NB4 (cell line): Measurements from ENCODE around the gene DIP2C.

ENCODE experiments used
- POLR2A ChIP-seq: IDR thresholded peaks from 2 replicates; pipeline ENCODE4 v1.6.1; 2011; ENCODE audit warnings: mild to moderate bottlenecking; ENCODE audit not compliant: insufficient read length; ENCODE audit errors: extremely low read depth
- TF ChIP-seq, protein P1 (sequence below): IDR thresholded peaks from one replicate; pipeline ENCODE4 v1.5.1; 2012; ENCODE audit warnings: low read depth, low read length

- TF ChIP-seq, protein P1, sequence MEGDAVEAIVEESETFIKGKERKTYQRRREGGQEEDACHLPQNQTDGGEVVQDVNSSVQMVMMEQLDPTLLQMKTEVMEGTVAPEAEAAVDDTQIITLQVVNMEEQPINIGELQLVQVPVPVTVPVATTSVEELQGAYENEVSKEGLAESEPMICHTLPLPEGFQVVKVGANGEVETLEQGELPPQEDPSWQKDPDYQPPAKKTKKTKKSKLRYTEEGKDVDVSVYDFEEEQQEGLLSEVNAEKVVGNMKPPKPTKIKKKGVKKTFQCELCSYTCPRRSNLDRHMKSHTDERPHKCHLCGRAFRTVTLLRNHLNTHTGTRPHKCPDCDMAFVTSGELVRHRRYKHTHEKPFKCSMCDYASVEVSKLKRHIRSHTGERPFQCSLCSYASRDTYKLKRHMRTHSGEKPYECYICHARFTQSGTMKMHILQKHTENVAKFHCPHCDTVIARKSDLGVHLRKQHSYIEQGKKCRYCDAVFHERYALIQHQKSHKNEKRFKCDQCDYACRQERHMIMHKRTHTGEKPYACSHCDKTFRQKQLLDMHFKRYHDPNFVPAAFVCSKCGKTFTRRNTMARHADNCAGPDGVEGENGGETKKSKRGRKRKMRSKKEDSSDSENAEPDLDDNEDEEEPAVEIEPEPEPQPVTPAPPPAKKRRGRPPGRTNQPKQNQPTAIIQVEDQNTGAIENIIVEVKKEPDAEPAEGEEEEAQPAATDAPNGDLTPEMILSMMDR = no peak
- no peak for TF ChIP-seq POLR2A
Observed at GRCh38 chr10:651692-652091, 37.8 kb downstream of the DIP2C start.
